CD8-positive, alpha-beta memory T cell (primary cell): Measurements from ENCODE around the gene BRMS1. TPM values are rescaled to one million over a fixed set of nuclear protein-coding genes. Genes with fewer than 3 reads are reported as not detected.

Experiments used
- CTCF ChIA-PET: fragments of 350-600 bp; sonication (Branson Sonifier 250); formaldehyde crosslinking; loops from one replicate; lab custom pipeline; 2021; ENCODE audit warnings: antibody characterized with exemption; lab: Charles Lee
- POLR2A ChIA-PET: fragments of 350-600 bp; sonication (Branson Sonifier 250); formaldehyde crosslinking; loops from one replicate; lab custom pipeline; 2021; ENCODE audit warnings: antibody characterized with exemption; lab: Charles Lee
- DNase-seq, 5 donors: peaks; one replicate each; pipeline versions ENCODE4 v3.0.0 to v3.0.0-alpha.2; 2020 to 2022; ENCODE audit warnings: mixed read lengths in 1 of 5
- H3K27ac ChIP-seq: one replicate; pipeline ENCODE4 v1.7.0; 2013; ENCODE audit warnings: low read depth, mild to moderate bottlenecking, low read length, moderate library complexity
- H3K27me3 ChIP-seq: 2 replicates; pipeline ENCODE4 v1.7.0; 2013; ENCODE audit warnings: low read length, mild to moderate bottlenecking; ENCODE audit not compliant: insufficient read depth, poor library complexity, severe bottlenecking
- H3K36me3 ChIP-seq: 2 replicates; pipeline ENCODE4 v1.7.0; 2013; ENCODE audit warnings: mild to moderate bottlenecking, low read length, moderate library complexity; ENCODE audit not compliant: insufficient read depth
- H3K4me1 ChIP-seq: 2 replicates; pipeline ENCODE4 v1.7.0; 2013; ENCODE audit warnings: mild to moderate bottlenecking, low read length, moderate library complexity; ENCODE audit not compliant: insufficient read depth
- H3K4me3 ChIP-seq: 2 replicates; pipeline ENCODE4 v1.7.0; 2013; ENCODE audit warnings: mild to moderate bottlenecking, low read length
- H3K9me3 ChIP-seq: 2 replicates; pipeline ENCODE4 v1.7.0; 2013; ENCODE audit warnings: mild to moderate bottlenecking, low read length
- H3K27ac Mint-ChIP-seq, 8 donors: one replicate each; pipeline ENCODE4 v1.8.0; 2020 to 2021; ENCODE audit warnings: mixed read lengths in 8 of 8, mild to moderate bottlenecking in 6 of 8, inconsistent platforms in 3 of 8, moderate library complexity in 3 of 8
- H3K27me3 Mint-ChIP-seq, 2 donors: one replicate each; pipeline ENCODE4 v1.8.0; 2020 to 2021; ENCODE audit warnings: mixed read lengths in 2 of 2, mild to moderate bottlenecking in 1 of 2, moderate library complexity in 1 of 2
- H3K36me3 Mint-ChIP-seq, 3 donors: one replicate each; pipeline ENCODE4 v1.8.0; 2020 to 2021; ENCODE audit warnings: mixed read lengths in 3 of 3, inconsistent platforms in 1 of 3, mild to moderate bottlenecking in 1 of 3
- H3K4me1 Mint-ChIP-seq, 3 donors: one replicate each; pipeline ENCODE4 v1.8.0; 2020 to 2021; ENCODE audit warnings: mixed read lengths in 3 of 3, inconsistent platforms in 1 of 3, mild to moderate bottlenecking in 1 of 3
- H3K4me3 Mint-ChIP-seq, 7 donors: one replicate each; pipeline ENCODE4 v1.8.0; 2020 to 2021; ENCODE audit warnings: mixed read lengths in 7 of 7, mild to moderate bottlenecking in 6 of 7, moderate library complexity in 4 of 7, inconsistent platforms in 2 of 7
- H3K9me3 Mint-ChIP-seq, 5 donors: one replicate each; pipeline ENCODE4 v1.8.0; 2020 to 2022; ENCODE audit warnings: mixed read lengths in 5 of 5, mild to moderate bottlenecking in 3 of 5, moderate library complexity in 2 of 5, inconsistent platforms in 1 of 5
- polyA plus RNA-seq: library from polyadenylated mRNA; unstranded; fragments of 300-500 nt; fragmentation: Illumina TruSeq; gene quantifications from one replicate; pipeline ENCODE4 v1.2.3, GENCODE V29; 2021
- total RNA-seq, 2 experiments: library from RNA; stranded (reverse); gene quantifications; one replicate each; pipeline ENCODE4 v1.2.3, GENCODE V29; 2021

BRMS1 gene
- total and polyA plus RNA-seq, 3 experiments from 2014 or later, result 66.1 to 76.4 (median 66.5) TPM

DNA sequence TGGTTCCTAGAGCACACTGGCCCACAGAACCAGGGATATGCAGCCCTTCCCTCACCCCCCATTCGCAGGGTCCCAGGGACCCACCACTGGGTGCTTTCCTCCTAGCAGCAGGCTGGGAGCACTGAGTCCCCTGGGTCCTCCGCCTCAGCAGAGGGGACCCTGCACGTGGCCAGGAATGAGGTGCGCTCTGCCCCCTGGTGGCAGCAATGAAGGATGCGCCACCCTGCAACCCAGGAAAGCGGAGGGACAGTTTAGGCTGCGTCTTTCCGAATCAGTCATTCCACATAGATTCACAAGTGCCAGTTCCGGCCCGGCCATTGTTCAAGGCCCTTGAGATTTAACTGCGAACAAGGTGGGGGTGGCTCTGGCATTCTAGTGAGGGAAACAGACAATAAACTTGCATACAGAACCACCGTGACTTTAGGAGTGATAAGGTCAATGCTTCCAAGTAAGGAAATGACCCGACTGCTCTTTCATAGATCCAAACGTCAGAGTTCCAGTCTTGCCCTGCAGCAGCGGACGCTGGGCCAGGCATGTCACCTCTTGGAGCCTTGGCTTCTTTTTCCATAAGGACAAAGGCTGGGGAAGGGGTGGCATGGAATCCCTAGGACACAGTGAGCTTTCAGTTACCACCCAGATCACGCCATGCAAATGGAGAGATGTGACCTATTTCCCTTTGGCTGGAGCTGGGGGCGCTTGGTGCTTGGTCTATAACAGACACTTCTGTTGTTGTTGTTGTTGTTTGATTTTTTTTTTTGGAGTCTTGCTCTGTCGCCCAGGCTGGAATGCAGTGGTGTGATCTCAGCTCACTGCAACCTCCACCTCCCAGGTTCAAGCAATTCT is 16.4 kb downstream of the BRMS1 start:
- Histone ChIP-seq H3K4me1 (peaks cover 40% of the 10 kb centered on the region), H3K9me3 (no peaks in the 10 kb centered on the region), H3K36me3 (no peaks in the 10 kb centered on the region), H3K4me3 (peak overlapping the region; percentile 38), H3K27ac (peak overlapping the region; percentile 22), H3K27me3 (no peaks in the 10 kb centered on the region)
- CTCF ChIA-PET, result interaction anchor here (0.7 to 2.5 kb wide), 7 partner anchors 11 to 61 kb away, joined by 3 to 46 read pairs (median 6); partner anchors contain the start of genes BRMS1 and CD248
- peaks cover 35 to 51% (median 37%) of the 10 kb centered on the region in 3 donors for H3K4me1 Mint-ChIP-seq
- peak overlapping the region; percentile 15 to 70 (median 57) for H3K4me3 Mint-ChIP-seq
- peaks cover 0 to 3% of the 10 kb centered on the region in 2 donors for H3K27me3 Mint-ChIP-seq
- H3K9me3 Mint-ChIP-seq, result no peaks in the 10 kb centered on the region
- peak; percentile 70 to 85 (median 79) for DNase-seq
- H3K27ac Mint-ChIP-seq, result peak overlapping the region; percentile 79 to 94 (median 92)
- H3K36me3 Mint-ChIP-seq, result peaks cover 0 to 7% (median 0%) of the 10 kb centered on the region in 3 donors
- POLR2A ChIA-PET, result interaction anchor here (1.6 kb wide), 1 partner anchor 16 kb away, joined by 6 read pairs; no protein-coding TSS in a partner anchor

DNA sequence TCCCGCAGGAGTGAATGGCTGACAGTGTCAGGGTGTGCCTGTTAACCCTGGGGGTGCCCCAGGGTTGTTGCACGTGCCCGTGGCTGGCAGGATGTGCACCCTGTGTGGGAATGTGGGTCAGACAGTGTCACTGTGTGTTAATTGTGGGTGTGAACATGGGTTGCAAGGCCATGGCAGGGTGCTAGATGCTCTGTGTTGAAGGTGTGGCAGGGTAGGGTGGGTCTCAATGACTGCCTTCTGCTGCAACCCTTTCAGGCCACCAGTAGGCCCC is 16.9 kb downstream of the BRMS1 start:
- CTCF ChIA-PET, result no interaction called here
- DNase-seq, result peak in 4 of 5 donors; percentile 50 to 83 (median 68)
- H3K36me3 ChIP-seq, result no peaks in the 10 kb centered on the region
- Mint-ChIP-seq H3K4me1 (peaks cover 38 to 51% (median 40%) of the 10 kb centered on the region in 3 donors), H3K27ac (peak overlapping the region; percentile 79 to 94 (median 92)), H3K36me3 (peaks cover 0 to 5% (median 0%) of the 10 kb centered on the region in 3 donors), H3K9me3 (no peaks in the 10 kb centered on the region), H3K27me3 (peaks cover 0 to 3% of the 10 kb centered on the region in 2 donors), H3K4me3 (peak overlapping the region in 6 of 7 donors; percentile 35 to 70 (median 58))
- POLR2A ChIA-PET, result no interaction called here
- peaks cover 40% of the 10 kb centered on the region for H3K4me1 ChIP-seq
- H3K27me3 ChIP-seq, result no peaks in the 10 kb centered on the region
- peak overlapping the region; percentile 2 for H3K4me3 ChIP-seq
- H3K9me3 ChIP-seq, result no peaks in the 10 kb centered on the region
- peak overlapping the region; percentile 22 for H3K27ac ChIP-seq

- Mint-ChIP-seq H3K27me3 (peaks cover 0 to 3% of the 10 kb centered on the region in 2 donors), H3K27ac (peak overlapping the region; percentile 79 to 94 (median 92)), H3K4me3 (peak overlapping the region; percentile 6 to 70 (median 35)), H3K36me3 (no peaks in the 10 kb centered on the region), H3K4me1 (peaks cover 40 to 52% (median 40%) of the 10 kb centered on the region in 3 donors), H3K9me3 (no peaks in the 10 kb centered on the region)
- Histone ChIP-seq H3K27me3 (no peaks in the 10 kb centered on the region), H3K4me1 (peaks cover 40% of the 10 kb centered on the region), H3K27ac (no peak overlapping the region), H3K36me3 (no peaks in the 10 kb centered on the region), H3K4me3 (peak overlapping the region; percentile 2), H3K9me3 (no peaks in the 10 kb centered on the region)
- DNase-seq, result no peak
- POLR2A ChIA-PET, result interaction anchor here (0.5 to 1.8 kb wide), 5 partner anchors 10 to 929 kb away, joined by 3 to 10 read pairs (median 6); partner anchors contain the start of gene CD248
- CTCF ChIA-PET, result interaction anchor here (1.1 to 4.0 kb wide), 3 partner anchors 10 to 58 kb away, joined by 3 to 47 read pairs (median 8); partner anchors contain the start of gene CD248
Measured at GRCh38 chr11:66327171-66328030, 17.5 kb downstream of the BRMS1 start.

DNA sequence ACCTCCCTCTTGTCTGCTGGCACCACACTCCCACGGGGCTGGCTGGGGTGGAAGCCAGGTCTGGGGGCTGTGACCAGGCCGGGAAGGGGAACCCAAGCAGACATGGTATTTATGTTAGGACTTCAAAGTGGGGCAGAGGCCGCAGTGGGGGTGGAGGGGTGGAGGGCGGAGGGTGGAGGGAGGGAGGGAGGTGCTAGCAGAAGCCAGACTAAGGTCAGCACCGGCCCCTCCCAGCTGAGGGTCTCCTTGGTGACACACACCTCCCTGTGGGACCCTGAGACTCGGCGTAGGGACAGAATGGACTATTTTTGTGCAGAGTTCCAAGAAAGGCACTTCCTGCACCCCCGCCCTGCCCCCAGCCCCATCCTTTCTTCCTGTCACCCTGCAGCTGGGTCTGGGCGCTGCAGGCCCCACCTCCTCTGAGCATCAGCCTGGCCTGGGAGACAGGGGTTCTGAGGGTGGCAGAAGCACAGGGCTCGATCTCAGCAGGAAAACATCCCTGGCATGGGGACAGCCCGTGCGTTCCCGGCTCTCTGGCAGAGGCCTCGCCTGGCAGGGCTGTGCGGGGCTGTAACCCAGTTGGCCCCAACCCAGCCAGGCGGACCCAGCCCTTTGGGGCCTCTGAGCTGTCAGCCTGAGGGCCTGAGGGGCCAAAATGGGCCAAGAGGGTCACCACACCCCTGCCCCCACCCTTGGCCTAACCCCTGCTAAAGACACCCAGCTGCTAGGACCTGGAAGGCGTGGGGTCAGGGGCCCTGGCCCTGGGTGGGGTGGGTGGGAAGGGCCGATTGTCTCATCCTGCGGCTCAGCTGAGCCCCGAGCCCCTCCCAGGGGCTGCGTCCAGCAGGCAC is 18.4 kb downstream of the BRMS1 start:
- Mint-ChIP-seq H3K4me1 (peaks cover 42 to 55% (median 42%) of the 10 kb centered on the region in 3 donors), H3K9me3 (no peaks in the 10 kb centered on the region), H3K36me3 (no peaks in the 10 kb centered on the region), H3K27me3 (peaks cover 0 to 3% of the 10 kb centered on the region in 2 donors), H3K4me3 (peak overlapping the region in 3 of 7 donors; percentile 52 to 65 (median 65)), H3K27ac (peak overlapping the region; percentile 68 to 96 (median 84))
- ChIA-PET POLR2A (interaction anchor here (0.5 to 1.8 kb wide), 6 partner anchors 9 to 930 kb away, joined by 3 to 10 read pairs (median 5); partner anchors contain the start of gene CD248), CTCF (interaction anchor here (1.1 to 4.0 kb wide), 3 partner anchors 9 to 59 kb away, joined by 3 to 47 read pairs (median 8); partner anchors contain the start of gene CD248)
- Histone ChIP-seq H3K27ac (no peak overlapping the region), H3K4me1 (peaks cover 44% of the 10 kb centered on the region), H3K9me3 (no peaks in the 10 kb centered on the region), H3K27me3 (no peaks in the 10 kb centered on the region), H3K36me3 (no peaks in the 10 kb centered on the region), H3K4me3 (no peak overlapping the region)
- DNase-seq, result peak in 1 of 5 donors; percentile 57

GRCh38 chr11:66325263-66325671 is 19.6 kb downstream of the BRMS1 start:
- peak overlapping the region in 7 of 8 donors; percentile 34 to 96 (median 76) for H3K27ac Mint-ChIP-seq
- peaks cover 42 to 56% (median 43%) of the 10 kb centered on the region in 3 donors for H3K4me1 Mint-ChIP-seq

GRCh38 chr11:66324664-66325063 is 20.2 kb downstream of the BRMS1 start:
- Histone ChIP-seq H3K36me3 (no peaks in the 10 kb centered on the region), H3K27ac (no peak overlapping the region), H3K9me3 (no peaks in the 10 kb centered on the region), H3K4me1 (peaks cover 46% of the 10 kb centered on the region), H3K27me3 (no peaks in the 10 kb centered on the region), H3K4me3 (no peak overlapping the region)
- H3K27ac Mint-ChIP-seq, result peak overlapping the region in 5 of 8 donors; percentile 45 to 87 (median 78)
- peaks cover 46 to 62% (median 48%) of the 10 kb centered on the region in 3 donors for H3K4me1 Mint-ChIP-seq
- no peaks in the 10 kb centered on the region for H3K36me3 Mint-ChIP-seq
- H3K27me3 Mint-ChIP-seq, result peaks cover 0 to 3% of the 10 kb centered on the region in 2 donors
- no peak for DNase-seq
- peaks cover 0 to 4% (median 0%) of the 10 kb centered on the region in 5 donors for H3K9me3 Mint-ChIP-seq
- peak overlapping the region in 1 of 7 donors; percentile 48 for H3K4me3 Mint-ChIP-seq
- ChIA-PET CTCF (interaction anchor here (1.1 to 4.0 kb wide), 2 partner anchors 13 to 15 kb away, joined by 3 to 47 read pairs; no protein-coding TSS in a partner anchor), POLR2A (interaction anchor here (1.0 kb wide), 1 partner anchor 12 kb away, joined by 3 read pairs; no protein-coding TSS in a partner anchor)

More at GRCh38 chr11:66325263-66325671, 19.6 kb downstream of the BRMS1 start:
- H3K27ac ChIP-seq, result no peak overlapping the region
- ChIA-PET CTCF (interaction anchor here (1.1 to 4.0 kb wide), 2 partner anchors 13 to 16 kb away, joined by 3 to 47 read pairs; no protein-coding TSS in a partner anchor), POLR2A (no interaction called here)
- peaks cover 0 to 1% (median 0%) of the 10 kb centered on the region in 5 donors for H3K9me3 Mint-ChIP-seq
- H3K4me1 ChIP-seq, result peaks cover 46% of the 10 kb centered on the region
- peaks cover 0 to 3% of the 10 kb centered on the region in 2 donors for H3K27me3 Mint-ChIP-seq
- no peaks in the 10 kb centered on the region for H3K27me3 ChIP-seq
- H3K4me3 Mint-ChIP-seq, result peak overlapping the region in 1 of 7 donors; percentile 13
- H3K9me3 ChIP-seq, result no peaks in the 10 kb centered on the region
- no peak overlapping the region for H3K4me3 ChIP-seq
- H3K36me3 ChIP-seq, result no peaks in the 10 kb centered on the region
- no peak for DNase-seq
- no peaks in the 10 kb centered on the region for H3K36me3 Mint-ChIP-seq
